ENCODE data around the gene ZMYND15.

ZMYND15 gene

GRCh38 chr17:4772235-4772613 lies 32.6 kb downstream of the ZMYND15 start:
- no peak for TF ChIP-seq CTCF (IDR thresholded peaks at IDR 0.05; ENCODE audit: low read depth, low read length)
- Histone ChIP-seq H3K4me3 (ENCODE audit: low read depth, low read length) (no peak overlapping the region), H3K27ac (no peak overlapping the region), H3K27me3 (ENCODE audit: insufficient read depth, low read depth, severe bottlenecking) (no peaks in the 10 kb centered on the region), H3K36me3 (no peaks in the 10 kb centered on the region), H3K9me3 (ENCODE audit: severe bottlenecking) (no peaks in the 10 kb centered on the region)
- no peak for DNase-seq

GRCh38 chr17:4777969-4778760 lies 38.5 kb downstream of the ZMYND15 start:
- Histone ChIP-seq H3K9me3 (ENCODE audit: severe bottlenecking) (no peaks in the 10 kb centered on the region), H3K27ac (no peak overlapping the region), H3K27me3 (ENCODE audit: insufficient read depth, low read depth, severe bottlenecking) (no peaks in the 10 kb centered on the region), H3K36me3 (no peaks in the 10 kb centered on the region), H3K4me3 (ENCODE audit: low read depth, low read length) (no peak overlapping the region)
- no peak for DNase-seq
- no peak for TF ChIP-seq CTCF (IDR thresholded peaks at IDR 0.05; ENCODE audit: low read depth, low read length)

- TF ChIP-seq CTCF (IDR thresholded peaks at IDR 0.05; ENCODE audit: low read depth, low read length), result no peak
- DNase-seq, result no peak
- no peaks in the 10 kb centered on the region for H3K36me3 ChIP-seq
- H3K27me3 ChIP-seq (ENCODE audit: insufficient read depth, low read depth, severe bottlenecking), result no peaks in the 10 kb centered on the region
- no peak overlapping the region for H3K4me3 ChIP-seq (ENCODE audit: low read depth, low read length)
- H3K27ac ChIP-seq, result no peak overlapping the region
- H3K9me3 ChIP-seq (ENCODE audit: severe bottlenecking), result no peaks in the 10 kb centered on the region
These were observed 40.8 kb downstream of the ZMYND15 start for GRCh38 chr17:4780325-4780955.

- Histone ChIP-seq H3K27me3 (ENCODE audit: insufficient read depth, low read depth, severe bottlenecking) (no peaks in the 10 kb centered on the region), H3K27ac (no peak overlapping the region), H3K36me3 (no peaks in the 10 kb centered on the region), H3K9me3 (ENCODE audit: severe bottlenecking) (no peaks in the 10 kb centered on the region), H3K4me3 (ENCODE audit: low read depth, low read length) (no peak overlapping the region)
- DNase-seq, result no peak
- TF ChIP-seq CTCF (IDR thresholded peaks at IDR 0.05; ENCODE audit: low read depth, low read length), result no peak
These were observed 43.0 kb downstream of the ZMYND15 start for GRCh38 chr17:4782652-4783051.

GRCh38 chr17:4785311-4786105 lies 45.9 kb downstream of the ZMYND15 start:
- H3K4me3 ChIP-seq (ENCODE audit: low read depth, low read length), result peak overlapping the region; percentile 30
- no peaks in the 10 kb centered on the region for H3K27me3 ChIP-seq (ENCODE audit: insufficient read depth, low read depth, severe bottlenecking)
- H3K27ac ChIP-seq, result peak overlapping the region; percentile 63
- no peak for DNase-seq
- no peak for TF ChIP-seq CTCF (IDR thresholded peaks at IDR 0.05; ENCODE audit: low read depth, low read length)
- H3K9me3 ChIP-seq (ENCODE audit: severe bottlenecking), result no peaks in the 10 kb centered on the region
- H3K36me3 ChIP-seq, result no peaks in the 10 kb centered on the region

All from WERI-Rb-1 (cell line).